Activated CD4-positive, alpha-beta T cell treated with anti-CD3 and anti-CD28 coated beads, Interleukin-2, amount 50 U/mL, for 24 hours (primary cell): Measurements from ENCODE around the gene AIF1L.
"Not testable (repeated sequence)": the region's sequence is repeated elsewhere in the genome, so short reads cannot be mapped to it uniquely, and the experiment has no call there.

ENCODE experiments used
- DNase-seq, 2 donors: peaks; one replicate each; pipeline ENCODE4 v3.0.0-alpha.2; 2020; ENCODE audit warnings: low read depth in 1 of 2, low spot score in 1 of 2

AIF1L gene

DNA sequence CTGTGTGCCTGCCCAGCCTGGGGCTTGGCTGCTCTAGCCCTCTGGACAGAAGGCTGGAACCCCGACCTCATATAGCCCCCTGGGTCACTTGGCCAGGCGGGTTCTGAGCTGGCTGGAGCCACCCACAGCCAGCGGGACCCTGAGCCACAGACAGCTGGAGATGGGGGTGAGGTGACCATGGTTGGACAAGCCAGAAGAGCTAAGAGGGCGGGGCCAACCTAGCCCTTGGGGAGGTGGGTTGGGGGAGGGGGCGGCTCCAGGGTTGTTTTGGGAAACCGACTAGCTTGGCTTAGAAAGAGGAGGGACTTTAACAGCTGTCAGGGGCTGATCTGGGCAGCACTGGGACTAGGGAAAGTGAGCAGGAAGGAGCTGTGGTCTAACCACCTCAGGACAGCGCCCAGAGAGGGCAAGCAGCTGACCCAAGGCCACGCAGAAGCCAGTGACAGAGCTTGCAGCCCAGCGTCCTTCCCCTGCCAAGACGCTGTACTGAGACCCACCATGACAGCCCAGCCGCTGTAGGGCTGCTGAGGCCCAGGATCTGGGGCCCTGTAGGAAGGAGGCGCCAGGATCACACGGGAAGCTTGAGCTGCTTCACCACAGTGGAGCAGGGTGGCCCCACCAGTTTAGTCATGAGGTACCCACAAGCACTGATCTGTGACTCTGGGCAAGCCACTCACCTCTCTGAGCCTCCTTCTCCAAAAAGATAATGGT, 2.2 kb downstream of the AIF1L start:
- DNase-seq, result no peak

DNA sequence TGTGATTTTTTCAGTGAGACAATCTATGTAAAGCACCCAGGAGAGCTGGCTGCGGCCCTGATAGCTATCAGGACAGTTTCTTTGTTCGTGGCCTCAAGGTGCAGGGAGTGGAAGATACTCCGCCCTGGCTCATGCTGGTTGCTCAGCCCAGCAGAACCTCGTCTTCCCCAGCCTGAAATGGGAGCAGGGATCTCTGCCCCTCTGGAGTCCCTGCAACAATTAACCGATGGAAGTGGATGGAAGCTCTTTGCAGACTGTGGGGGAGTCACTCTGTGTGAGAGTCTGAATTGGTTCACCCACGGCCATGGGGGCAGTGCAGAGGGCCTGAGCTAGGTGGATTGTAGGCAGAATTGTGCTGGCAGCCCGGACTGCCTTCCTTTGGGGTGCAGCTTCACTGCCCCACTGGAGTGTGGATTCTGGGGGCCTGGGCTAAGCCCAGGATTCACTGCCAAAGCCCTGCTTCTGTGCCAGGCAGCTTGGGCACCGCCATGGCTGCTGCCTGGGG, 2.8 kb downstream of the AIF1L start:
- DNase-seq, result no peak

DNA sequence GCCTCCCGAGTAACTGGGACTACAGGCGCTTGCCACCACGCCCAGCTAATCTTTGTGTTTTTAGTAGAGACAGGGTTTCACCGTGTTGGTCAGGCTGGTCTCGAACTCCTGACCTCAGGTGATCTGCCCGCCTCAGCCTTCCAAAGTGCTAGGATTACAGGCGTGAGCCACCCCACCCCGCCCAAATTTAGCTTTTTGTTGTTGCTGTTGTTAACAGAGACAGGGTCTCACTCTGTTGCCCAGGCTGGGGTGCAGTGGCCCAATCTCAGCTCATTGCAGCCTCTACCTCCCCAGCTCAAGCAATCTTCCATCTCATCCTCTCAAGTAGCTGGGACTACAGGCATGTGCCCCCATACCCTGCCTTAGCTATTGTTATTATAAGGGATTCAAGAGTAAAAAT, 3.5 kb downstream of the AIF1L start:
- not testable (repeated sequence) for DNase-seq

DNA sequence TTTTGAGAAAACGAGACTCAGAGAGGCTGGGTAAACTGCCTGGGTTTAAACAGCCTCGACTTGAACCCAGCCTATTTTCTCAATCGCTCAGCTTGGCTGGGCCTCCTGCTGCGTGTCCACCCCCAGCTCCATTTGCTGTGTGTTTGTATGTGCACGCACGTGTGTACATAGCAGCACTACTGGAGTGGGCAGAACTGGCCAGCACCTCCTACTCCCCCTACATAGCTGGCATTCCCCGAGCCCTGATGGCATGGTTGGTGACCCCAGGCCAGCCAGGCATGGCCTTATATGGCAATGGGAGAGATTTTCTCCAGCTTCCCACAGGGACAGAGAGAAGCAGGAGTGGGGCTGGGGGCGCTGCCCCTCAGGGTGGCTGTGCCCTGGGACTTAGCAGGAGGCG, 4.1 kb downstream of the AIF1L start:
- no peak for DNase-seq

DNA sequence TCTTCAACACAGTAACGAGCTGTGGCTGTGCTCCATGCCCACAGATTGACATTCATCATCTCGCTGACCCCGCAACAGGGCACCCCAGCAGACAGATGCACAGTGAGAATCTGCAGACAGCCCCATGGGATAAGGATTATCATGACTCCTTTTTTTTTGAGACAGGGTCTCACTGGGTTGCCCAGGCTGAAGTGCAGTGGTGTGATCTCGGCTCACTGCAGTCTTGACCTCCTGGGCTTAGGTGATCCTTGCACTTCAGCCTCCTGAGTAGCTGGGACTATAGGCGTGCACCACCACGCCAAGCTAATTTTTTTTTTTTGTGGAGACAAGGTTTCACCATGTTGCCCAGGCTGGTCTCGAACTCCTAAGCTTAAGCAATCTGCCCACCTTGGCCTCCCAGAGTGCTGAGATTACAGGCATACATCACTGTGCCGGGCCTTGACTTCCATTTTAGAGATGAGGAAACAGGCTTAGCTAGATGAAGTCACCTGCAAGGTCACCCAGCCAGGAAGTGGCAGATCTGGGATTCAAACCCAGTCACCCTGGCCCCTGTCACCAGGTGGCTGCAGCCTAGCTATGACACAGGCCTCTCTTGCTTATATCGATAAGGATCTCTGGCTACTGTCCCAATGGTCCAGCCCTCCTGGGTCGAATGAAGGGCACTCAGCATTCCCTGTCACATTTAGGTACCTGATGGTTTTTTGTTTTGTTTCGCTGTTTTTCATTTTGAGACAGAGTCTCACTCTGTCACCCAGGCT, 5.1 kb downstream of the AIF1L start:
- no peak for DNase-seq

DNA sequence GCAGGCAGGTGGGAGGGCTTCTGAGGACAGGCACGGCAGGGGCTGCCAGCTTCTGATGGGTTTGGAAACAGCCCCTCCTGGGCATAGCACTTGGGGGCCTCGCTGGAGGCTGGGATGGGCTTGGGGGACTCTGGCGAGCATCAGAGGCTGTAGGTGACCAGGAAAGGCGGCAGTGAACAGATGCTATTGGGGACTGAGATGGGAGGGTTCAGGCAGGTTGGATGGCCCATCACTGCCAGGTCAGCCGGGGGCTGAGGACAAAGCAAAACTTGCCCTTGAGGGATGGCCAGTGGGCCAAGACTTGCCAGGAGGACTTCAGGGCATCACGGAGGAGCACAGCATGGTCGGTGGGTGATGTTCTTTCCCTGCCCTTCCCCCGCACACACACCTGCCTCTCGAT, 6.7 kb downstream of the AIF1L start:
- no peak for DNase-seq

DNA sequence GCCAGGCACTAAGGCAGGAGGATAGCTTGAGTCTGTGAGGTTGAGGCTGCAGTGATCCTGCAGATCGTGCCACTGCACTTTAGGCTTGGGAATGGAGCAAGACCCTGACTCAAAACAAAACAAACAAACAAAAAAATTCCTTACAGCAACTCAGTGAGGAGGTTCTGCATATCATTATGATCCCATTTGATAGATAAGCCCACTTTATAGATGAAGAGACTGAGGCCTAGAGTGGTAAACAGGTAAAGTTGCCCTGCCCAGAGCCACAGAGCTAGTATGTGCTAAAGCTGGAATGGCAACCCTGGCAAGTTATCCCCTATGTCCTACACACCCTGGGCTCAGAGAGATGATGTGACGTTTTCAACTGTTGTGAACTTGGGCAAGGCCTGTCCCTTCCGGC, 7.2 kb downstream of the AIF1L start:
- no peak for DNase-seq

DNA sequence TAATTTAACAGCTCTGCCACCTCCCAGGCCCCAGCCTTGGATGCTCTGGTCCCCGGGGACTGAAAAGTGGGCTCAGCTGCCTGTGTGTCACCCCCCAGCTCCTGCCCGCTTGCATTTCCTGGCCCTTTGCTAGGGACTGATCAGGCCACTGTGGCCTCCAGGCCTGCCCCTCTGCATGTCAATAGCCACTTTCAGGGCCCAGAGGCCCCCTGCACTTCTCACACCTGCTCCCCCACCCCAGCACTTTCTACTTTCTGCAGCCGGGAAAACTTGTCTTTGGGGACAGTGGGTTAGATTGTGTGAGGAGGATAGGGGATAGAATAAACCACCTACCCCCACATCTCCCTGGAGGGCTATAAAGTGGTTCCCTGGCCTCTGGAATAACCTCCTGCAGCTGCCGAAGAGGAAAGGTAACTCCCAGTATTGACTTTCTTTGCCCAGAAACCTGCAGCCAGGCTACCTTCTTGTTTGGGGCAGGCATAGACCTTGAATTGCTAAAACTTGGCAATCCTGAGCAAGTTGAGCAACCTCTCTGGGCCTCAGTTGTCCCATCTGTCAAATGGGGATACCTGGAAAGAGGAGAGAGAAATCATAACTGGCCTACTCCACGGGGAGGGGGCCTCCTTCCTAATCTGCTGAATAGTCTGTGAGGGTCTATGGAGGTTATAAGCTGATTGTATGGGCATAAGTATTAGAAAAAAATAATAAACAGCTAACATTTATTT, 7.8 kb downstream of the AIF1L start:
- DNase-seq, result no peak

DNA sequence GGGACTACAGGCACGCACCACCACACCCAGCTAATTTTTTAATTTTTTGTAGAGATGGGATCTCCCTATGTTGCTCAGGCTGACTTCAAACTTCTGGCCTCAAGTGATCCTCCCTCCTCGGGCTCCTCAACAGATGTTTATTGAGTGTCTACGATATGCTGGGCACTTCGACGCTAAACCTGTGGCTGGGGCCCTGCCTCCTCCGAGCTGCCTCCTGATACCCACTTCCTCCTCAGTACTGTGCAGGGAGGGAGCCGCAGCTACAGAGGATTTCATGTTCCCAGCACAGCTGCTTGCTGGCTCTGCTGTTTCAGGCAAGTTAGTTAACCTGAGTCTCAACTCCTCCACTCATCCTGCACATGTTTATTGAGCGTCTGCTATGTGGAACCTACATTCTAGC, 9.6 kb downstream of the AIF1L start:
- DNase-seq, result no peak

DNA sequence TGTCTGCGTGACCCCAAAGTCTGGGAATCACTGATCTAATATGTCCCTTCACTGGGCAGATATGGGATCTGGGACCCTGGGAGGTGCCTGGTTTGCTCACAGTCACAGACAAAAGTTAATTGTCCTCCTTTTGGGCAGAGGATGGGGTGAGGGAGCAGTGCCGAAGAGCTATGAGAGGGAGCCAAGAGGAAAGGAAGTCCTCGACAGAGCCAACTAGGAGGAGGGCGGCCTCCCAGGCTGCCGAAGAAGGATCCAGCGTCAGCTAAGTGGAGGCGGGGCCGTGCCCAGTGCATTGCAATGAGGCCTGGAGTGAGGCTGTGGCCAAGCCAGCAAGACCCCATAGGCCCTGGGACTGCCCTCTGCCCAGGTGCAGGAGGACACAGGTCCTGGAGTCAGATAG, 11.4 kb downstream of the AIF1L start:
- DNase-seq, result no peak

DNA sequence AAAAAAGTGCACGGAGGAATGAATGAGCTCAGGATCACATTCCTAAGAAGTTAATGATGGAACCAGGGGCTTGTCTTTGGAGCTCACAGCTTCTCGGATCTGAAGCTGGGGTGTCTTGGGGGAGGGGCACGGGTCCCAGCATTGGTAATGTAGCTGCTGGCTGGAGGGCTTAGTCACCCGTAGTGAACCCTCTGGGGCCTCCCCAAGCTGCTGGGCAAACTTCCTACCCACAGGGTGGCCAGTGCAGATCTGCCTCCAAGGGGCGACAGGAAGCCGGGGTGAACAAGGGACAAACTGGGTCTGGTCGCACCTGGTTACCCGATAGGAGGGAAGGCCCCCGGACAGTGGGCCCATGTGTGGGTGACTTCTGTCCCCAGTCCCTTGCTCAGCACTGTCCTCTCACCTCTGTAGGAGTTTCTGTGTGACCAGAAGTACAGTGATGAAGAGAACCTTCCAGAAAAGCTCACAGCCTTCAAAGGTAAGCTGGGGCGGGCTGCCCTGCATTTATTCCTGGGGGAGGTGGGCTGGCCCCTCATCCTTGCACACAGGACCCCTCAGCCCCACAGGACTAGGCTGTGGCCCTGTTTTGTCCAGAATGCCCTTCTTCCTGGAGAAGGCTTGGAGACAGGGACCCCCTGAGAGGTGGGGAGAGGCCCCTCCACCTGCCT, 15.0 kb downstream of the AIF1L start:
- DNase-seq, result no peak

DNA sequence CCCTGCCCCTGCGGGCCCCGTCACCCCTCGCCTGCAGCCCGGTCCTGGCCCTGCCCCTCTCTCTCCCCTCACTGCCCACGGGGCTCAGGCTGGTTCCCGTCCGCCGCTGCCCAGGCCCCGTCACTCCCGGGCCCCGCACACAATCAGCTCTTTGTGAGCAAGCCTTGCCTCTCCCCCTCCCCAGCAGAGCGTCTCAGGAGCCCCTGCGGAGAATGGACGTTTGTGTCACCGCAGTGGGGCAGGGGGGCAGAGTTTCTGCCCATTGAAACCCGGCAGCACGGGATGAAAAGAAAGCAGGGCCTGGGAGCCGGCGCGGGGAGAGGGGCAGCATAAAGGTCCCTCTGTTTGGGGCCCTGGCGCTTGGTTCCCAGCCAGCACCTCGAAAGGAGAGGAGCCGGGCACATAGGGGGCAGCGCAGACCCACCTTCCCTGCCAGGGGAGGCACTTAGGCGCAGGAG, 15.6 kb downstream of the AIF1L start:
- DNase-seq, result no peak

DNA sequence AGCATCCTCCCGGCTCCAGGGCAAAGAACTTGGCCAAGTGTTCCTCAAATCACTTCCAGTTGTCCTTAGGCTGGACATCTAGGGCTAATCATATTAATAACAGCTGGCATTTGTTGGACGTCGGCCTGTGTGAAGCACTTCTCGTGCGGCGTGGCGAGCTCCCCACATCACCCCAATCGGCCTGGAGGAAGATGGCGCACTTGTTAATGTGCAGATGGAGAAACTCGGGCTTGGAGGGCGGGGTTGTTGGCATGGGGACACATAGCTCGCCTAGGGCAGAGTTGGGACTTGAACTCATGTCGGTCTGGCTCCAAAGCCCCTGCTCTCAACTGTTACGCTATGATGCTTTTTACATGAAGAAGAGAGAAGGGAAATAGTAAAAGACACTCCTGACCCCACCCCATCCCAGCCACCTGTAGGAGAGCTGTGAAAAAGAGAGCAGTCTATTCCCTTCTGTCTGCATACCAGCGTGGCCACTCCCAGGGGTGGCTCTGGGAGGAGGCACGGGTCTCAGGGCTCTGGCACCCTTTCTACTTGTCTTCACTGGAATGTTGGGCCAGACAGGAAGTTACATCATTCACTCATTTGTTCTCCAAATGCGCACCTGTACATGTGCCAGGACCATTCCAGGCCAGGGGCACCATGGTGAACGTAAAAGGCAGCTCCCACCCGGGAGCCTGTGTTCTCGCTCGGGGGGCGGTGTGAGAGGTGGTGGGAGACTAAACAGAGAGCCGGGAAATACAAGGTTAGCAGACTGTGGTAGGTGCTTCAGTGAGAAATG, 16.2 kb downstream of the AIF1L start:
- no peak for DNase-seq

DNA sequence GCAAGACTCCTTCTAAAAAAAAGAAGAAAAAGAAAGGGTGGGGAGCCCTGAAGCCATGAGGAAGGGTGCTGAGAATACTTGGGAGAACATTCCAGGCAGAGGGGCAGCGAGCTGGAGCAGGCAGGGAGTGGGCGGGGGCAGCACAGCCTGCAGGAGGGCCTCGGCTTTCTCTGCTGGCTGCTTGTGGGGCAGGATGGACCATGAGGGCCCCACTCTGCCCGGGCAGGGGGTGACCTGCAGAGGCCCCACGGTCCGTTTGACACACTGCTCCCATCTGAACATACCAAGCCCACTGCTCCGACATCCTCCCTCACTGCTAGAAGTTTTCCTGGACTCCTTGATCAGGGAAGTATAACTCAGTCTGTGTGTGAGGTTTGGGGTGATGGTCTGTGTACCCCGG, 17.3 kb downstream of the AIF1L start:
- no peak for DNase-seq

DNA sequence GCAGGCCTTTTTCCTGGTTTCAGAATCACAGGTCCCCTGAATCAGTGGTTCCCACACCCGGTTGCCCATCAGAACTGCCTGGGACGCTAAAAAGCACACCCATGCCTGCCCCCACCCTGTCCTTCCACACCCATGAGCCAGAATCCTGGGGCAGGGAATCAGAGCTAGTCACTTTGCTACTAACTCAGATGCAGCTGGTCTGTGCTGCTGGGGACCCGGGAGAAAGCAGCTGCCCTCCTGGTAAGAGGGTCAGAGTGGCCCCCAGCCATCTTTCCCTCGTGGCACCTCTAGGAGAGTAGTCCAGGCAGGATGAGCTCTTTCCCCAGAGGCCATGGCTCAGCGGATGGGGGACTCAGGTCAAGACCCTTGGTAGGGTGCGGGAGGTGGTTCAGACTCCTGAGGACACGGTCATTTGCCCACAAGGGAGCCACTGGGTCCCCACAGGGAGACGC, 17.8 kb downstream of the AIF1L start:
- DNase-seq, result no peak

DNA sequence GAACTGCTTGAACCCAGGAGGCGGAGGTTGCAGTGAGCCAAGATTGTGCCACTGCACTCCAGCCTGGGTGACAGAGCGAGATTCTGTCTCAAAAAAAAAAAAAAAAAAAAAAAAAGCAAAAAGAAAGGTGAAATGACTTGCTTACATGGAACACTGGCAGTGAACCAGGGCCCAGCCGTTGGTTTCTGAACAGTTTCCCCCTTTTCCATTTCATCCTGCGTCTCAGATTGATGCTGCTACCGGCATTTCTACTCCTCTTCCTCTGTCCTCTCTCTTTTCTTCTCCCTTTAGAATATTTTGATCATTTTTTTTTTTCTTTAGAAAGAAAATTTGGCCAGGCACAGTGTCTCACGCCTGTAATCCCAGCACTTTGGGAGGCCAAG, 19.0 kb downstream of the AIF1L start:
- DNase-seq, result not testable (repeated sequence)

DNA sequence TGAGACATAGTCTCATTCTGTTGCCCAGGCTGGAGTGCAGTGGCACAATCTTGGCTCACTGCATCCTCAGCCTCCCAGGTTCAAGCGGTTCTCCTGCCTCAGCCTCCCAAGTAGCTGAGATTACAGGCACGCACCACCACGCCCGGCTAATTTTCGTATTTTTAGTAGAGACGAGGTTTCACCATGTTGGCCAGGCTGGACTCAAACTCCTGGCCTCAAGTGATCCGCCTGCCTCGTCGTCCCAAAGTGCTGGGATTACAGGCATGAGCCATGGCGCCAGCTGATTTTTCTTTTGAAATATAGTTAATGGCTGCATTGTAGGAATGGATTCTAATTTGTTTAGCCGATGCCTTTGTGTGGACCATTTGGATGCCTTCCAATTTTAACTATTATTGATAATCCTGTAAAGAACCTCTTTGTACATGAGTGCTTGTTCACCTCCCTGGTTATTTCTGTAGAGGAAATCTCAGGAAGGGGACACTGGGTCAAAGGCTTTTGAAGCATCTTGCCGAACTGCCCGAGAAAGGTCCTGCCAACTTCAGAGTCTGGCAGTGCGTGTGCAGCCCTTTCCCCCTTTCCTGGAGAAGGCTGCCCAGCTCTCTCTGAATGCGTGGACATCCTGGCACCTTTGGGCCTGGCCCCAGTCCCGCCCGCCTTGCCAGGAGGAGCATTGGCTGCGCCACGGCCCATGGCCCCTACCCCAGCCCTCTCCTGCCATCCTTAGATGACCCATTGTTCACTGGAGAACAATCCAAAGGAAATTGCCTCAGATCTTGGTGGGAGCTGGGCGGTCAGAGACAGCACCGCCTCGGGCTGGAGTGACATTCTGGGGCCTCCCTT, 20.2 kb downstream of the AIF1L start:
- no peak for DNase-seq

DNA sequence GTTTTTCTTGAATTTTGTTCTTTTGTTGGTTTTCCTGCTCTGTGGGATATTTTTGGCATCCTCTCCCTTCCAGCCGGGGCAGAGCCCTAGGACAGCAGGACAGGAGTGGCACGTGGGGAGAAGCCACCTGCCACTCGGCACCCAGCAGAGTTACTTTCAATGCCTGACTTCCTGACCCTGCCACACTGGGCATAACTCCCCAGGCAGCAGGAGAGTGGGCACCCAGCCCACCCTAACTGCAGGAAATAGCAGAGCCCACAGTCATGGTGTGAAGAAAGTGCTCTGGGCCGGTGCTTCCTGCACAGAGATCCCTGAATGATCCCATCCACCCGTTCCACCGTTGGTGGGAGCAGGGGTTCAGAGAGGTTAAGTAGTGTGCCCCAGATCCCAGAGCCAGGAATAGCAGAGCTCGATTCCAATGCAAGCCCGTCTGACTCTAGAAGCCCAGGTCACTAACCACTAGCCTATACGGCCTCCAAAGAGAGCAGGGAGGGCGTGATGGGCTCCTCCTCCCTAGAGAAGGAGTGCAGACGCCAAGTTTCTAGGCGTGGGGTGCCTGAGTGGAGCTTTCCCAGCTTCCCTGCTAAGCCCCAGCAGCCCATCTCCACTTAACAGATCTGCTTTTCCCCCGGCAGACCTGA, 20.9 kb downstream of the AIF1L start:
- DNase-seq, result no peak

DNA sequence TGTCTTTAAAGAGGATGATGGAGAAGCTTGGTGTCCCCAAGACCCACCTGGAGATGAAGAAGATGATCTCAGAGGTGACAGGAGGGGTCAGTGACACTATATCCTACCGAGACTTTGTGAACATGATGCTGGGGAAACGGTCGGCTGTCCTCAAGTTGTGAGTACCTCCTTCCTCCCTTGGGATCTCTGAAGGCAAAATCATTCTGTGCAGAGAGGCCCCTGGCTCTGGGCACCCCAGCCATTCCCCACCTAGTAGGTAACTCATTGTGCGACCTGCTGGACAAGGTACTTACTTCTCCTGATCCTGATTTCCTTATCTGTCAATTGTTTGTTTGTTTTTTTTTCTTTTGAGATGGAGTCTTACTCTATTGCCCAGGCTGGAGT, 21.4 kb downstream of the AIF1L start:
- no peak for DNase-seq
